HepG2 (cell line): Measurements from ENCODE around the gene KAZN. TPM values are rescaled to one million over a fixed set of nuclear protein-coding genes. Genes with fewer than 3 reads are reported as not detected.
A peak's percentile ranks its signal among the peaks of the same experiment; 100 is the strongest.

Experiments
- ARID3A ChIP-seq: IDR thresholded peaks from 2 replicates; pipeline ENCODE4 v1.6.1; 2012; ENCODE audit warnings: low read depth, low read length, improper control_type of control experiment
- ARNT2 ChIP-seq: sonication (generic); formaldehyde crosslinking; IDR thresholded peaks from 2 replicates; pipeline ENCODE4 v1.8.0; 2022; ENCODE audit warnings: mild to moderate bottlenecking, low read depth, missing genetic modification reagents, moderate library complexity
- GLI4 ChIP-seq: sonication (generic); formaldehyde crosslinking; IDR thresholded peaks from 2 replicates; pipeline ENCODE4 v1.5.1; 2020; ENCODE audit warnings: missing genetic modification reagents, mild to moderate bottlenecking, moderate library complexity, borderline replicate concordance
- GZF1 ChIP-seq: sonication (generic); formaldehyde crosslinking; IDR thresholded peaks from 2 replicates; pipeline ENCODE4 v1.5.1; 2020; ENCODE audit warnings: mild to moderate bottlenecking, missing genetic modification reagents
- HES4 ChIP-seq: sonication (generic); formaldehyde crosslinking; IDR thresholded peaks from 2 replicates; pipeline ENCODE4 v1.9.0; 2021; ENCODE audit warnings: mild to moderate bottlenecking, missing genetic modification reagents, borderline replicate concordance
- KLF12 ChIP-seq: sonication (generic); formaldehyde crosslinking; IDR thresholded peaks from 2 replicates; pipeline ENCODE4 v1.4.0; 2020; ENCODE audit warnings: missing genetic modification reagents, borderline replicate concordance
- LRRFIP1 ChIP-seq: sonication (generic); formaldehyde crosslinking; conservative IDR thresholded peaks from 2 replicates; pipeline ENCODE4 v1.4.0; 2020; ENCODE audit warnings: missing genetic modification reagents
- MATR3 ChIP-seq: sonication (generic); formaldehyde crosslinking; IDR thresholded peaks from 2 replicates; pipeline ENCODE4 v1.4.0; 2020; ENCODE audit warnings: missing genetic modification reagents
- MED13 ChIP-seq: sonication (generic); formaldehyde crosslinking; IDR thresholded peaks from 2 replicates; pipeline ENCODE4 v1.5.0; 2020; ENCODE audit warnings: missing genetic modification reagents
- NCOR1 ChIP-seq: fragments of 200-600 bp; sonication (generic); IDR thresholded peaks from 2 replicates; pipeline ENCODE4 v1.7.0; 2017; ENCODE audit warnings: antibody characterized with exemption, low read length, borderline replicate concordance
- NFKB2 ChIP-seq: sonication (generic); formaldehyde crosslinking; IDR thresholded peaks from 2 replicates; pipeline ENCODE4 v1.4.0; 2020; ENCODE audit warnings: missing genetic modification reagents, borderline replicate concordance
- PLRG1 ChIP-seq: fragments of 450-650 bp; conservative IDR thresholded peaks from 2 replicates; pipeline ENCODE4 v1.6.1; 2016
- SUZ12 ChIP-seq: fragments of 150-350 bp; IDR thresholded peaks from 2 replicates; pipeline ENCODE4 v1.6.1; 2014; ENCODE audit warnings: low read depth, low read length
- ZFAT ChIP-seq: sonication (generic); formaldehyde crosslinking; conservative IDR thresholded peaks from 2 replicates; pipeline ENCODE4 v1.8.1; 2023; ENCODE audit warnings: missing genetic modification reagents, inconsistent platforms
- ZNF260 ChIP-seq: sonication (generic); formaldehyde crosslinking; IDR thresholded peaks from 2 replicates; pipeline ENCODE4 v1.4.0; 2020; ENCODE audit warnings: missing genetic modification reagents, low read depth, mild to moderate bottlenecking, borderline replicate concordance
- ZNF546 ChIP-seq: sonication (generic); formaldehyde crosslinking; conservative IDR thresholded peaks from 2 replicates; pipeline ENCODE4 v1.8.1; 2023; ENCODE audit warnings: mild to moderate bottlenecking, missing genetic modification reagents
- ZNF605 ChIP-seq: sonication (generic); formaldehyde crosslinking; IDR thresholded peaks from 2 replicates; pipeline ENCODE4 v1.8.0; 2022; ENCODE audit warnings: mild to moderate bottlenecking, missing genetic modification reagents
- ZNF737 ChIP-seq: sonication (generic); formaldehyde crosslinking; IDR thresholded peaks from 2 replicates; pipeline ENCODE4 v1.5.0; 2020; ENCODE audit warnings: missing genetic modification reagents, mild to moderate bottlenecking, borderline replicate concordance
- ZNF768 ChIP-seq: sonication (generic); formaldehyde crosslinking; IDR thresholded peaks from 2 replicates; pipeline ENCODE4 v1.4.0; 2020; ENCODE audit warnings: missing genetic modification reagents
- ZSCAN30 ChIP-seq: sonication (generic); formaldehyde crosslinking; IDR thresholded peaks from 2 replicates; pipeline ENCODE4 v1.5.0; 2020; ENCODE audit warnings: mild to moderate bottlenecking, missing genetic modification reagents
- polyA plus RNA-seq, 8 experiments: library from polyadenylated mRNA; depleted of rRNA in 3 of 8; stranded (reverse) in 7 of 8; unstranded in 1 of 8; fragments of >200 nt; fragmentation: Illumina TruSeq in 4 of 8; extraction: Trizol in 4 of 8; gene quantifications; 2 replicates each; pipeline versions ENCODE4 v1.2.1 to v1.2.3, GENCODE V29; 2011 to 2016; ENCODE audit warnings: low read depth in 4 of 8, missing spikeins in 1 of 8, mixed read lengths in 1 of 8; ENCODE audit not compliant: insufficient read depth in 1 of 8
- total RNA-seq, 5 experiments: library from RNA; depleted of rRNA; stranded (reverse); fragments of >200 nt; fragmentation: Illumina TruSeq; extraction: Trizol; gene quantifications; 2 replicates each; pipeline ENCODE4 v1.2.3, GENCODE V29; 2016; ENCODE audit warnings: low read depth in 1 of 5
- TF ChIP-seq, protein P1 (sequence below): sonication (generic); formaldehyde crosslinking; conservative IDR thresholded peaks from 2 replicates; pipeline ENCODE4 v1.4.0; 2020; ENCODE audit warnings: mild to moderate bottlenecking, missing genetic modification reagents, moderate library complexity

Gene KAZN
- total and polyA plus RNA-seq, 2 of the 13 experiments (the other 11 are each of a cell fraction or from before 2014, with no cell fraction given) = 10.4 to 13.5 TPM

DNA sequence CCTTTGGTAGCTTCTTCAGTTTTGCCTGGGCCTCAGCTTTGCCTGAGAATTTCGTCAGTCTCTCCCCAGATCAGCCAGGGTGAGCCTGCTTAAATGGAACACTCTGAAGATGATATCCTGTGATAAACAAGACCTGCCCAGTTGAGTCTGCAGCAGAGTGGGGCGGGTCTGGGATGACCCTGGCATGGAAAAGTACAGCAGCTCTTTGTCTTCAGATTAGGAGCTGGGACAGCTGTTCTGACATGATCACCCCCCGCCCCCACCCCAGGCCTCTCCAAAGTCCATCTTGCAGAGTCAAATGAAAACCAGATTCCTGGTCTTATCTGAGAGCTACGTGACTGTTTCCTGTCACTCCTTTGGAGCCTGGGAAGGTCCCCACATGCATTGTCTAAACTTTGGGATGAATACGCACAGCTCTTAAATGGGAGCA, 552.9 kb downstream of the KAZN start (continued):
- TF ChIP-seq ZFAT (no peak), ZNF260 (CRISPR knock-in tag) (no peak), ZSCAN30 (CRISPR knock-in tag) (no peak), KLF12 (no peak), LRRFIP1 (CRISPR knock-in tag) (no peak), GLI4 (CRISPR knock-in tag) (no peak), NCOR1 (peak; percentile 45; the same call in 1 of the 2 replicates), ARID3A (peak; percentile 10; the same call in 1 of the 2 replicates), SUZ12 (no peak), ZNF737 (CRISPR knock-in tag) (no peak), ZNF605 (CRISPR knock-in tag) (no peak), ZNF768 (CRISPR knock-in tag) (no peak), ZNF546 (CRISPR knock-in tag) (no peak), NFKB2 (CRISPR knock-in tag) (no peak), HES4 (CRISPR knock-in tag) (no peak), PLRG1 (no peak), MATR3 (CRISPR knock-in tag) (no peak), GZF1 (no peak), MED13 (CRISPR knock-in tag) (no peak), ARNT2 (no peak)
- TF ChIP-seq, protein P1, sequence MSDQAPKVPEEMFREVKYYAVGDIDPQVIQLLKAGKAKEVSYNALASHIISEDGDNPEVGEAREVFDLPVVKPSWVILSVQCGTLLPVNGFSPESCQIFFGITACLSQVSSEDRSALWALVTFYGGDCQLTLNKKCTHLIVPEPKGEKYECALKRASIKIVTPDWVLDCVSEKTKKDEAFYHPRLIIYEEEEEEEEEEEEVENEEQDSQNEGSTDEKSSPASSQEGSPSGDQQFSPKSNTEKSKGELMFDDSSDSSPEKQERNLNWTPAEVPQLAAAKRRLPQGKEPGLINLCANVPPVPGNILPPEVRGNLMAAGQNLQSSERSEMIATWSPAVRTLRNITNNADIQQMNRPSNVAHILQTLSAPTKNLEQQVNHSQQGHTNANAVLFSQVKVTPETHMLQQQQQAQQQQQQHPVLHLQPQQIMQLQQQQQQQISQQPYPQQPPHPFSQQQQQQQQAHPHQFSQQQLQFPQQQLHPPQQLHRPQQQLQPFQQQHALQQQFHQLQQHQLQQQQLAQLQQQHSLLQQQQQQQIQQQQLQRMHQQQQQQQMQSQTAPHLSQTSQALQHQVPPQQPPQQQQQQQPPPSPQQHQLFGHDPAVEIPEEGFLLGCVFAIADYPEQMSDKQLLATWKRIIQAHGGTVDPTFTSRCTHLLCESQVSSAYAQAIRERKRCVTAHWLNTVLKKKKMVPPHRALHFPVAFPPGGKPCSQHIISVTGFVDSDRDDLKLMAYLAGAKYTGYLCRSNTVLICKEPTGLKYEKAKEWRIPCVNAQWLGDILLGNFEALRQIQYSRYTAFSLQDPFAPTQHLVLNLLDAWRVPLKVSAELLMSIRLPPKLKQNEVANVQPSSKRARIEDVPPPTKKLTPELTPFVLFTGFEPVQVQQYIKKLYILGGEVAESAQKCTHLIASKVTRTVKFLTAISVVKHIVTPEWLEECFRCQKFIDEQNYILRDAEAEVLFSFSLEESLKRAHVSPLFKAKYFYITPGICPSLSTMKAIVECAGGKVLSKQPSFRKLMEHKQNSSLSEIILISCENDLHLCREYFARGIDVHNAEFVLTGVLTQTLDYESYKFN (CRISPR knock-in tag) = peak; percentile 88
